ENCODE measurements around the gene KCNK2. TPM values are rescaled to one million over a fixed set of nuclear protein-coding genes. Genes with fewer than 3 reads are reported as not detected.
"Not testable (repeated sequence)": the region's sequence is repeated elsewhere in the genome, so short reads cannot be mapped to it uniquely, and the experiment has no call there.

Gene KCNK2
- polyA plus RNA-seq, 1 of the 3 experiments (the other 2 are of a cell fraction) = 12.2 TPM

GRCh38 chr1:215151841-215152549, 69.5 kb downstream of the KCNK2 start:
- Histone ChIP-seq H3K27me3 (ENCODE audit: insufficient read depth) (no peaks in the 10 kb centered on the region), H3K79me2 (ENCODE audit: insufficient read depth) (no peaks in the 10 kb centered on the region), H2AFZ (ENCODE audit: low read depth) (no peak overlapping the region), H3K9ac (no peak overlapping the region), H3F3A (replicated peaks; ENCODE audit: insufficient read depth) (no peaks in the 10 kb centered on the region), H3K36me3 (replicated peaks in 1 of 2; ENCODE audit: control insufficient read depth in 1 of 2, insufficient read depth in 2 of 2, low read length in 1 of 2) (no peaks in the 10 kb centered on the region), H3K9me3 (no peaks in the 10 kb centered on the region), H3K4me2 (no peak overlapping the region), H3K27ac (ENCODE audit: low read depth in 2 of 2, low read length in 1 of 2) (no peak overlapping the region), H3K4me3 (ENCODE audit: low read depth in 2 of 2, low read length in 1 of 2) (no peak overlapping the region), H3K9me2 (no peaks in the 10 kb centered on the region), H4K20me1 (ENCODE audit: insufficient read depth) (no peaks in the 10 kb centered on the region), H3K4me1 (ENCODE audit: control insufficient read depth in 1 of 2, insufficient read depth in 2 of 2, low read depth in 1 of 2, low read length in 1 of 2) (no peaks in the 10 kb centered on the region)
- ChIA-PET CTCF (interaction anchor here (1.0 kb wide), 1 partner anchor 375 kb away, joined by 3 read pairs; no protein-coding TSS in a partner anchor), POLR2A (no interaction called here)
- TF ChIP-seq ELF1 (IDR thresholded peaks at IDR 0.05) = no peak
- no peak for TF ChIP-seq JUND (IDR thresholded peaks at IDR 0.05)
- no peak for DNase-seq
- 37% methylated on average over 2 of the region's 2 CpGs for WGBS (ENCODE audit: low lambda C conversion rate)

GRCh38 chr1:215156232-215156631, 73.7 kb downstream of the KCNK2 start:
- CTCF ChIA-PET = interaction anchor here (1.9 kb wide), 1 partner anchor 10 kb away, joined by 10 read pairs; no protein-coding TSS in a partner anchor
- POLR2A ChIA-PET = no interaction called here

GRCh38 chr1:215160351-215160750, 77.8 kb downstream of the KCNK2 start:
- Histone ChIP-seq H3K4me1 (ENCODE audit: control insufficient read depth in 1 of 2, insufficient read depth in 2 of 2, low read depth in 1 of 2, low read length in 1 of 2) (no peaks in the 10 kb centered on the region), H3K9ac (no peak overlapping the region), H3K9me2 (no peaks in the 10 kb centered on the region), H2AFZ (ENCODE audit: low read depth) (no peak overlapping the region), H3F3A (replicated peaks; ENCODE audit: insufficient read depth) (no peaks in the 10 kb centered on the region), H3K27ac (ENCODE audit: low read depth in 2 of 2, low read length in 1 of 2) (no peak overlapping the region), H3K4me3 (ENCODE audit: low read depth in 2 of 2, low read length in 1 of 2) (no peak overlapping the region), H3K36me3 (replicated peaks in 1 of 2; ENCODE audit: control insufficient read depth in 1 of 2, insufficient read depth in 2 of 2, low read length in 1 of 2) (no peaks in the 10 kb centered on the region), H3K79me2 (ENCODE audit: insufficient read depth) (no peaks in the 10 kb centered on the region), H3K4me2 (no peak overlapping the region), H3K27me3 (ENCODE audit: insufficient read depth) (no peaks in the 10 kb centered on the region), H4K20me1 (ENCODE audit: insufficient read depth) (no peaks in the 10 kb centered on the region), H3K9me3 (no peaks in the 10 kb centered on the region)
- DNase-seq = no peak
- TF ChIP-seq POLR2AphosphoS5 (IDR thresholded peaks at IDR 0.05; ENCODE audit: low read depth, low read length) (no peak), NFIC (IDR thresholded peaks at IDR 0.05; ENCODE audit: borderline replicate concordance) (no peak), MAX (IDR thresholded peaks at IDR 0.05; ENCODE audit: low read depth) (no peak), RFX5 (IDR thresholded peaks at IDR 0.05; ENCODE audit: low read length) (no peak)
- POLR2A ChIA-PET = no interaction called here
- CTCF ChIA-PET = no interaction called here
- WGBS (ENCODE audit: low lambda C conversion rate) = 13% methylated on average over 1 of the region's 1 CpG

More at GRCh38 chr1:215156232-215156631, 73.7 kb downstream of the KCNK2 start:
- Histone ChIP-seq H3K9me3 (no peaks in the 10 kb centered on the region), H3K9ac (no peak overlapping the region), H3K4me1 (ENCODE audit: control insufficient read depth in 1 of 2, insufficient read depth in 2 of 2, low read depth in 1 of 2, low read length in 1 of 2) (no peaks in the 10 kb centered on the region), H3K27ac (ENCODE audit: low read depth in 2 of 2, low read length in 1 of 2) (no peak overlapping the region), H3K79me2 (ENCODE audit: insufficient read depth) (no peaks in the 10 kb centered on the region), H3K4me2 (no peak overlapping the region), H2AFZ (ENCODE audit: low read depth) (no peak overlapping the region), H3K4me3 (ENCODE audit: low read depth in 2 of 2, low read length in 1 of 2) (no peak overlapping the region), H3F3A (replicated peaks; ENCODE audit: insufficient read depth) (no peaks in the 10 kb centered on the region), H3K9me2 (no peaks in the 10 kb centered on the region), H3K27me3 (ENCODE audit: insufficient read depth) (no peaks in the 10 kb centered on the region), H3K36me3 (replicated peaks in 1 of 2; ENCODE audit: control insufficient read depth in 1 of 2, insufficient read depth in 2 of 2, low read length in 1 of 2) (no peaks in the 10 kb centered on the region), H4K20me1 (ENCODE audit: insufficient read depth) (no peaks in the 10 kb centered on the region)
- no peak for DNase-seq
- TF ChIP-seq RXRA (IDR thresholded peaks at IDR 0.05; ENCODE audit: borderline replicate concordance, low read depth) (no peak), NFIC (IDR thresholded peaks at IDR 0.05; ENCODE audit: borderline replicate concordance) (peak; percentile 73), PBX3 (IDR thresholded peaks at IDR 0.05) (0 out of 2 replicates have a peak, but pooled peaks have one; percentile 15)
- WGBS (ENCODE audit: low lambda C conversion rate) = 60% methylated on average over 1 of the region's 1 CpG

DNA sequence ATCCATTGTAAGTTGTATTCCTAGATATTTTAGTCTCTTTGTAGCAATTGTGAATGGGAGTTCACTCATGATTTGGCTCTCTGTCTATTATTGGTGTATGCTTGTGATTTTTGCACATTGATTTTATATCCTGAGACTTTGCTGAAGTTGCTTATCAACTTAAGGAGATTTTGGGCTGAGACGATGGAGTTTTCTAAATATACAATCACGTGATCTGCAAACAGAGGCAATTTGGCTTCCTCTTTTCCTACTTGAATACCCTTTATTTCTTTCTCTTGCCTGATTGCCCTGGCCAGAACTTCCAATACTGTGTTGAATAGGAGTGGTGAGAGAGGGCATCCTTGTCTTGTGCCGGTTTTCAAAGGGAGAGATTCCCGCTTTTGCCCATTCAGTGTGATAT, 80.6 kb downstream of the KCNK2 start:
- H3F3A ChIP-seq (replicated peaks; ENCODE audit: insufficient read depth); H3K9me2 ChIP-seq; H2AFZ ChIP-seq (ENCODE audit: low read depth); H3K4me2 ChIP-seq; H4K20me1 ChIP-seq (ENCODE audit: insufficient read depth); POLR2A ChIA-PET; DNase-seq; H3K4me1 ChIP-seq (ENCODE audit: control insufficient read depth in 1 of 2, insufficient read depth in 2 of 2, low read depth in 1 of 2, low read length in 1 of 2); H3K36me3 ChIP-seq (replicated peaks in 1 of 2; ENCODE audit: control insufficient read depth in 1 of 2, insufficient read depth in 2 of 2, low read length in 1 of 2); H3K4me3 ChIP-seq (ENCODE audit: low read depth in 2 of 2, low read length in 1 of 2); H3K27ac ChIP-seq (ENCODE audit: low read depth in 2 of 2, low read length in 1 of 2); H3K9ac ChIP-seq; CTCF ChIA-PET; H3K79me2 ChIP-seq (ENCODE audit: insufficient read depth); H3K9me3 ChIP-seq; H3K27me3 ChIP-seq (ENCODE audit: insufficient read depth): not testable (repeated sequence)
- whole genome bisulfite sequencing (ENCODE audit: low lambda C conversion rate) = 39% methylated on average over 4 of the region's 4 CpGs
